PC-9 (cell line): Measurements from ENCODE around the gene ALLC.

ENCODE experiments used
- CTCF ChIP-seq: fragments of 200-600 bp; sonication (generic); conservative IDR thresholded peaks from 2 replicates; pipeline ENCODE4 v1.6.1; 2017; ENCODE audit warnings: mixed run types, antibody characterized with exemption, mild to moderate bottlenecking, moderate library complexity
- EZH2 ChIP-seq: fragments of 200-600 bp; sonication (generic); IDR thresholded peaks from 2 replicates; pipeline ENCODE4 v1.8.0; 2017; ENCODE audit warnings: antibody characterized with exemption, low read depth

GRCh38 chr2:3620834-3621233 lies 37.2 kb upstream of the ALLC start:
- no peak for TF ChIP-seq CTCF
- no peak for TF ChIP-seq EZH2
